ENCODE results near the gene XPO6.

- TF ChIP-seq, protein P1, sequence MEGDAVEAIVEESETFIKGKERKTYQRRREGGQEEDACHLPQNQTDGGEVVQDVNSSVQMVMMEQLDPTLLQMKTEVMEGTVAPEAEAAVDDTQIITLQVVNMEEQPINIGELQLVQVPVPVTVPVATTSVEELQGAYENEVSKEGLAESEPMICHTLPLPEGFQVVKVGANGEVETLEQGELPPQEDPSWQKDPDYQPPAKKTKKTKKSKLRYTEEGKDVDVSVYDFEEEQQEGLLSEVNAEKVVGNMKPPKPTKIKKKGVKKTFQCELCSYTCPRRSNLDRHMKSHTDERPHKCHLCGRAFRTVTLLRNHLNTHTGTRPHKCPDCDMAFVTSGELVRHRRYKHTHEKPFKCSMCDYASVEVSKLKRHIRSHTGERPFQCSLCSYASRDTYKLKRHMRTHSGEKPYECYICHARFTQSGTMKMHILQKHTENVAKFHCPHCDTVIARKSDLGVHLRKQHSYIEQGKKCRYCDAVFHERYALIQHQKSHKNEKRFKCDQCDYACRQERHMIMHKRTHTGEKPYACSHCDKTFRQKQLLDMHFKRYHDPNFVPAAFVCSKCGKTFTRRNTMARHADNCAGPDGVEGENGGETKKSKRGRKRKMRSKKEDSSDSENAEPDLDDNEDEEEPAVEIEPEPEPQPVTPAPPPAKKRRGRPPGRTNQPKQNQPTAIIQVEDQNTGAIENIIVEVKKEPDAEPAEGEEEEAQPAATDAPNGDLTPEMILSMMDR (conservative IDR thresholded peaks at IDR 0.05; ENCODE audit: low read length) = peak; percentile 52
- TF ChIP-seq EZH2phosphoT487 (IDR thresholded peaks at IDR 0.05; ENCODE audit: borderline replicate concordance, low read depth, low read length) = no peak
Observed at GRCh38 chr16:28140788-28141618, 70.8 kb downstream of the XPO6 start.
